GM12878 (cell line): ENCODE results near the gene TRIM63. TPM values are rescaled to one million over a fixed set of nuclear protein-coding genes. Genes with fewer than 3 reads are reported as not detected.

ENCODE experiments used
- EP300 ChIP-seq, 2 experiments: fragments of 150-350 bp in 1 of 2; IDR thresholded peaks; 2 replicates each; pipeline ENCODE4 v1.6.1; 2011 to 2012; ENCODE audit warnings: low read depth in 2 of 2, low read length in 2 of 2, borderline replicate concordance in 1 of 2, improper control_type of control experiment in 1 of 2, inconsistent platforms in 1 of 2; ENCODE audit not compliant: control insufficient read depth in 1 of 2
- MEF2A ChIP-seq: IDR thresholded peaks from 2 replicates; pipeline ENCODE4 v1.6.1; 2011; ENCODE audit warnings: low read depth, mild to moderate bottlenecking, low read length, moderate library complexity; ENCODE audit not compliant: insufficient read depth
- PAX8 ChIP-seq: fragments of 450-650 bp; IDR thresholded peaks from 2 replicates; pipeline ENCODE4 v1.6.1; 2017; ENCODE audit warnings: mild to moderate bottlenecking, moderate library complexity
- PBX3 ChIP-seq: IDR thresholded peaks from 2 replicates; pipeline ENCODE4 v1.6.1; 2011; ENCODE audit warnings: mild to moderate bottlenecking, low read depth, low read length, moderate library complexity; ENCODE audit not compliant: insufficient replicate concordance
- TBL1XR1 ChIP-seq: IDR thresholded peaks from 2 replicates; pipeline ENCODE4 v1.6.1; 2012; ENCODE audit warnings: low read depth, low read length, improper control_type of control experiment
- polyA plus RNA-seq, 11 experiments: library from polyadenylated mRNA; depleted of rRNA in 4 of 11; unstranded in 6 of 11; stranded (reverse) in 5 of 11; fragments of >200 nt; fragmentation: Nextera tagmentation in 4 of 11; fragmentation: Illumina TruSeq in 1 of 11; extraction: Ambion mirVana in 4 of 11; extraction: Trizol in 1 of 11; gene quantifications; 1 replicate in 1 of 11; 2 replicates in 10 of 11; pipeline versions ENCODE4 v1.2.1 to v1.2.3, GENCODE V29; 2011 to 2016; ENCODE audit warnings: inconsistent platforms in 2 of 11, missing spikeins in 2 of 11, low read depth in 1 of 11
- total RNA-seq, 4 experiments: library from RNA; depleted of rRNA in 3 of 4; stranded (reverse); fragments of >200 nt in 3 of 4; fragmentation: Illumina TruSeq in 1 of 4; extraction: Trizol in 1 of 4; gene quantifications; 2 replicates each; pipeline versions ENCODE4 v1.2.1 to v1.2.3, GENCODE V29; 2013 to 2021
- TF ChIP-seq, protein P1 (sequence below): fragments of 450-650 bp; IDR thresholded peaks from 2 replicates; pipeline ENCODE4 v1.6.1; 2017; ENCODE audit warnings: mild to moderate bottlenecking, moderate library complexity

TRIM63 gene
- total and polyA plus RNA-seq, 10 of the 15 experiments (the other 5 are each of a cell fraction or from before 2014, with no cell fraction given) = not detected

DNA sequence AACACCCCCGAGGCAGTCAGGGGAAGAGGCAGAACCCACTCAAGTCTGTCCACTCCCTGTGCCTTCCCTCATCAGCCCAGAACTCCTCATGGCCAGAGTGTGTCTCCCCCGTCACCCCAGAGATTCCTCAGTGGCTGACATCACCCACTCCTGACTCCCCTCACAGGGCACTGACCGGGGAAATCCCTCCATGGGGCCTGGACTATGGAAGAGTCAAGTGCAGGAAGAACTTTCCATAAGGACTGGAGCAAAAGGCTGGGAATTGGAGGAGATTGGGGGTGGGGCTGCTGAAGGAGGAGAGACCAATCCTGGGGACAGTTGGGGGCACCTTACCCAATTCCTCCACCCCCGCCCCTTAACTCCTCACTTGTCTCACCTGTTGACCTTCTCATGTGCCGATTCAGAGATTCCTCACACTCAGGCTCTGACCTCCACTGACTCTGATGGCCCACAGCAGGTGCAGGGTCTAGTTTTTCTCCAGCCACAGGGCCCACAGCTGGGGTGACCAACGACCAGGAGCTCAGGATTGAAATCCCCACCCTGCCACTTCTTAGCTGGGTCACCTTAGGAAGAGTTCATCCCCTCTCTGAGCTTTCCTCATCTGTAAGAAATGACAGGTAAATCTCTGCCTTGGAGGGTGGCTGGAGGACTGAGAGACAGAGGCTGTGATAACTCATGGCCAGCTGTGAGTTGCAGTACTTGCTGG is 46.3 kb downstream of the TRIM63 start (continued):
- TF ChIP-seq, protein P1, sequence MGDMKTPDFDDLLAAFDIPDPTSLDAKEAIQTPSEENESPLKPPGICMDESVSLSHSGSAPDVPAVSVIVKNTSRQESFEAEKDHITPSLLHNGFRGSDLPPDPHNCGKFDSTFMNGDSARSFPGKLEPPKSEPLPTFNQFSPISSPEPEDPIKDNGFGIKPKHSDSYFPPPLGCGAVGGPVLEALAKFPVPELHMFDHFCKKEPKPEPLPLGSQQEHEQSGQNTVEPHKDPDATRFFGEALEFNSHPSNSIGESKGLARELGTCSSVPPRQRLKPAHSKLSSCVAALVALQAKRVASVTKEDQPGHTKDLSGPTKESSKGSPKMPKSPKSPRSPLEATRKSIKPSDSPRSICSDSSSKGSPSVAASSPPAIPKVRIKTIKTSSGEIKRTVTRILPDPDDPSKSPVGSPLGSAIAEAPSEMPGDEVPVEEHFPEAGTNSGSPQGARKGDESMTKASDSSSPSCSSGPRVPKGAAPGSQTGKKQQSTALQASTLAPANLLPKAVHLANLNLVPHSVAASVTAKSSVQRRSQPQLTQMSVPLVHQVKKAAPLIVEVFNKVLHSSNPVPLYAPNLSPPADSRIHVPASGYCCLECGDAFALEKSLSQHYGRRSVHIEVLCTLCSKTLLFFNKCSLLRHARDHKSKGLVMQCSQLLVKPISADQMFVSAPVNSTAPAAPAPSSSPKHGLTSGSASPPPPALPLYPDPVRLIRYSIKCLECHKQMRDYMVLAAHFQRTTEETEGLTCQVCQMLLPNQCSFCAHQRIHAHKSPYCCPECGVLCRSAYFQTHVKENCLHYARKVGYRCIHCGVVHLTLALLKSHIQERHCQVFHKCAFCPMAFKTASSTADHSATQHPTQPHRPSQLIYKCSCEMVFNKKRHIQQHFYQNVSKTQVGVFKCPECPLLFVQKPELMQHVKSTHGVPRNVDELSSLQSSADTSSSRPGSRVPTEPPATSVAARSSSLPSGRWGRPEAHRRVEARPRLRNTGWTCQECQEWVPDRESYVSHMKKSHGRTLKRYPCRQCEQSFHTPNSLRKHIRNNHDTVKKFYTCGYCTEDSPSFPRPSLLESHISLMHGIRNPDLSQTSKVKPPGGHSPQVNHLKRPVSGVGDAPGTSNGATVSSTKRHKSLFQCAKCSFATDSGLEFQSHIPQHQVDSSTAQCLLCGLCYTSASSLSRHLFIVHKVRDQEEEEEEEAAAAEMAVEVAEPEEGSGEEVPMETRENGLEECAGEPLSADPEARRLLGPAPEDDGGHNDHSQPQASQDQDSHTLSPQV = no peak
- TF ChIP-seq EP300 (IDR thresholded peaks at IDR 0.05; ENCODE audit: borderline replicate concordance in 1 of 2, control insufficient read depth in 1 of 2, low read depth in 2 of 2, low read length in 2 of 2) (no peak), PBX3 (no peak), PAX8 (no peak), TBL1XR1 (no peak), MEF2A (no peak)
